Stimulated activated CD8-positive, alpha-beta memory T cell treated with anti-CD3 and anti-CD28 coated beads, Interleukin-4, amount 100 ng/mL, for 24 hours (primary cell): ENCODE data around the gene CXorf65.

Source experiments
- DNase-seq: peaks from one replicate; pipeline ENCODE4 v3.0.0-alpha.2; 2020; ENCODE audit warnings: low read depth

Gene CXorf65

GRCh38 chrX:71105628-71106027 is 912 bp downstream of the CXorf65 start:
- no peak for DNase-seq

DNA sequence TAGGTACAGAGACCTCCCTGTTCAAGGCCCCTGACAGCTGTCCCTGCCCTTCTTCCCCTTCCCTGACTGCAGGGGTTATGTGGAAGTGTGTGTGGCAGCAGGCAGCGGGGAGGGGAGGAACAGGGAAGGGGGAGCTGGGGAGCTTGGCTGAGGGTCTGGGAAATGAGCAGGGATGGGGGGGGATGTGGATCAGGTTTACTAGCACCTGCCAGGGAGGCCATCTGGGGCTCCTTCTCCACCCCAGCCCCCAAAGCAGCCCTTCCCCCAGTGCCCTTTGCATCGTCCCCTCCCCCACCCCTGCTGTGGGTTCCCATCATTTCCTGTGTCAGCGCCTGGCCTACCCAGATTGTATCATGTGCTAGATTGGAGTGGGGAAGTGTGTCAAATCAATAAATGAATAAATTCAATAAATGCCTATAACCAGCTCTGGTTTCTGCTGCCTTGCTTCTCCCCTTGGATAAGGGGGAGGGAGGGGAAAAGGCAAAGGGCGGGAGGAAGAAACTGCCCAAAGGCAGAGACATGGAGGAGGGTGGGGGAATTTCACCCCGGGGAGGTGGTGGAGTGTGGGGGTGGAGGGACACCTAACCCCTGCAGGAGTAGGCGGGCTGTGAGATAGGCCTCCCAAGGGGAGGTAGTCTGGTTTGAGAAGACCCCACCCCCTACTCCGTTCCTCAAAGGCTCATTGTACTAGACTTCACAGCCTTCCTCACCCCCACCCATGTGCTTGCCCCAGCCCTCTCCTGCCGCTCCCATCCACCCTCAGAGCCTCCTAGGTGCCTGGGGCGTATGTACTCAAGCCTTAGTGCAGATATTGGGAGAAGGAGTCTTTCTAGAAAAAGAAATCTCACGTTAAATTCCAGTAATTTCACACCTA is 3.2 kb downstream of the CXorf65 start:
- peak; percentile 46 for DNase-seq

DNA sequence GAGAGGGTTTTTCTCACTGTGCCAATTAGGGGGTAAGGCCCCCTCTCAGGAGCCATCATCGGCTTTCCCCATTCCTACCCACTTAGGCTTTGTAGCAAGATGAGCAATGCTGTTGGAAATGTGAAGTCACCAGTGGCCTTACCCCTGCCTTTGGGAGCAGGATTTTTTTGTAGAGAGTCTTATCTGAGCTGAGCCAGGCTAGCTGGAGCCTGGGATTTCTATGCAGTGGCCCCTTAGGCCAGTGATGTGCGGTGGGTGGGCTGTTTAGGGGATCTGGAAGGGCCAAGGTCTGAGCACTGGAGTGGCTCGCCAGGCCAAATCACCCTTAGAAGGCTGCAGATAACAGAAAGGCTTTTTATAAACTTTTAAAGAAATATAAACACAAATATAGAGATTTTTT is 4.2 kb downstream of the CXorf65 start:
- DNase-seq, result no peak

GRCh38 chrX:71100581-71101505 is 5.7 kb downstream of the CXorf65 start:
- no peak for DNase-seq

DNA sequence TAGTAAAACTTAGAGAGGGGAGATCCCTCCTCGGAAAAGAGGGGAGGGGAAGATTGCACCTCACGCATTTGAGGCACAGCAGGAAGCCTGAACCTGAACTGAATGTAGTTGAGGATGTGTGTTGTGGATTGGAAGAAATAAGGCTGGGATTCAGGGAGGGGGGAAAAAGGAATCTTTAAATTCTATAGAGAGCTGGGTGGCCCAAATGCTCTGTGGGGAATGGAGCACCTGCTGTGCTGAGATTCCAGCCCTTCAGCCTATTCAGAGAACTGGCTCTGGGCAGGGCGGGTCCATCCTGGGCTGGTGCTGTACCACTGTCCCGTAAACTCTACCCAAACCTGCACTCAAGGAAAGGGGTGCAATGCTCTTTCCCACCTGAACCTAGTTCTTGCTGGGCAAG is 6.8 kb downstream of the CXorf65 start:
- DNase-seq, result no peak

DNA sequence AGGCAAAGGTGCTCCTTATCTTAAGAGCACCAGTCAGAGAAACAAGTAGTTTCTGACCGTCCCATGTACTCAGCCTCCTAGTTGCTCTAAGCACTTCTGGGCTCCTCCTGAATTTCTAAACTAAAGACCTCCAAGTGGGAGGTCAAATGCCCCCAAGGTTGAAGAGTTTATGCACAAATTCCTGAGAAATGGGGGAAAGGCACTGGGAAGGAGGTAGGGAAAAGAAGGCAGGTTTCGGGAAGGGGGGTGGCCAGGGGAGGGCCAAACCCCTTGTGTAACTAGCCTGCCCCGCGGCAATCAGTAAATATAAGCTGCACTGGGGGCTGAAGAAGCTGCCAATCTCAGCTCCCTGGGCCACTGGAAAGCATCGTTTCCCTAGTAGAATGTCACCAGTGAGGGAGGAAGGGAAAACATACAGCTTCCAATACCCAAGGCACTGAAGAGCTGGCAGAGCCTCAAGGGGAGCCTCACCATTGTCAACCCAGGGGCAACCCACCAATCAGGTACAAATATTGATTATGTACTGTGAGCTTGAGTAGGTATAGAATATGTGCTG is 7.5 kb downstream of the CXorf65 start:
- no peak for DNase-seq

DNA sequence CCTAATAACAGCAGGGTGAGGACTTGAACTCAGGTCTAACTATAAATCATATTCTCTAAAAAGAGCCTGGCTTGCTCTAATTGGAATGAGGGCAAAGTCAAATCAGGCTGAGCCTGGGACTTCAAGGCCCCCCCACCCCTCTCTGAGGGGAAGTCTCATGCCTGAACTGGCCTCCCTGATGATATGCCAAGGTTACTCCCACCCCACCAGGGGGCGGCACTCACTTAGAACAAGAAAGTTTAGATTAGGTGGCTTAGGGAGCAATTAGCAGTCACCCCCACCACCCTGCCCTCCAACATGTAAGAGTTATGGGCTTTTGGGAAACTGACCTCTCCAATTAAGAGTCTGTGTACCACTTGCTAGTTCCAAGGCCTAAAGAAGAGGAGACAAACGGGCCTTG is 8.2 kb downstream of the CXorf65 start:
- peak; percentile 61 for DNase-seq

- no peak for DNase-seq
Measured at GRCh38 chrX:71096760-71097032, 9.8 kb downstream of the CXorf65 start.

DNA sequence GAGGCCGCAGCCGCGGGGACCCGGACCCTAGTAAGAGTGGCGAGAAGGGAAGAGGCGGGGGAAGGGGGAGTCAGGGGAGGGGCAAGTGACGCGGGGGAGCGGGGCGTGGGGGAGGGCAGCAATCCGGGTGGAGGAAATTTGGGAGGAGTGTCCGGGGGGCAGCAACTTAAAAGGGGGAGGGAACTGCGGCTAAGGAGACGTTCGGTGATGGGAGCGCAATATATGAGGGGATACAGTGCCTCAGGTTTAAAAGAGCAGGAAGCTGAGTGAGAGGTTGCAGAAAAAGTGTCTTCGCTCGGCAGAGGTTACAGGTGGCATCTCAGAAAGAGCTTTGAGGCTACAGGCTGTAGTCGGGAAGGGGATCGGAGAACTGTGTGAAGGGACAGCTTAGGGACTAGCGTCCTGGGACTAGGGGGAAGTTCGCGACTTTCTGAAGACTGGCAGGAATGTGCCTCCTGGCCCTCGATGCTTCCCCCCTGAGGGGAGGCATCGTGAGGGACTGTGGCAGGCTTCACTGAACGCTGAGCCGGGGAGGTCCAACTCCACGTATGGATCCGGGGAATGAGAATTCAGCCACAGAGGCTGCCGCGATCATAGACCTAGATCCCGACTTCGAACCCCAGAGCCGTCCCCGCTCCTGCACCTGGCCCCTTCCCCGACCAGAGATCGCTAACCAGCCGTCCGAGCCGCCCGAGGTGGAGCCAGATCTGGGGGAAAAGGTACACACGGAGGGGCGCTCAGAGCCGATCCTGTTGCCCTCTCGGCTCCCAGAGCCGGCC is 10.4 kb downstream of the CXorf65 start:
- DNase-seq, result no peak

- peak; percentile 84 for DNase-seq
Measured at GRCh38 chrX:71095555-71095980, 11.0 kb downstream of the CXorf65 start, which contains the start of gene FOXO4. FOXO4 (plus strand) TSS chrX:71095851; CDS start chrX:71096529, 678 bp downstream.

GRCh38 chrX:71095033-71095432 is 11.5 kb downstream of the CXorf65 start:
- DNase-seq, result no peak

DNA sequence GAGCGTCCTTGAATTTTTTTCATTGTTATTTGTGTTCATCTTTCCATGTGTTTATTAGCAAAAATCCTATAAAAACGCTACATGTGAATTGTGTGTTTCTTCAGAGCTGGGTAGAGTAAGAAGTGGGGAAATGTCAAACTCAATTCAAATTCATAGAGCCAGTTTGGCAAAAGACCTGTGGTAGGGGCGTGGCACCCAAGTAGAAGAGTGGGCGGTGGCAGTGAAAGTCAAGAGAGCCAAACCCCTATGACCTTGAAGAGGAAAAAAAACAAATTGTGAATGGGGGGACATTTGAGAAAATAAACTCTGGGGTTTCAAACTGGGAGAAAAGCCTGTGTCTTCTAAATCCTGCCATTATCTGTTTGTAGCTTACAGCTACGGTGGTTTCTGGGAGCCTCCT is 15.3 kb downstream of the CXorf65 start:
- DNase-seq, result no peak

- DNase-seq, result no peak
Measured at GRCh38 chrX:71085900-71086299, 20.6 kb downstream of the CXorf65 start.

- no peak for DNase-seq
Measured at GRCh38 chrX:71082822-71083221, 23.7 kb downstream of the CXorf65 start.

GRCh38 chrX:71082124-71082647 is 24.4 kb downstream of the CXorf65 start:
- DNase-seq, result no peak

- no peak for DNase-seq
Measured at GRCh38 chrX:71081330-71082123, 25.0 kb downstream of the CXorf65 start.

- DNase-seq, result no peak
Measured at GRCh38 chrX:71070531-71070930, 36.0 kb downstream of the CXorf65 start.

GRCh38 chrX:71068044-71068918 is 38.3 kb downstream of the CXorf65 start, which contains the start of gene SNX12:
SNX12 (minus strand) TSS chrX:71068334; CDS start chrX:71068306, 28 bp downstream.
- DNase-seq, result peak; percentile 75

DNA sequence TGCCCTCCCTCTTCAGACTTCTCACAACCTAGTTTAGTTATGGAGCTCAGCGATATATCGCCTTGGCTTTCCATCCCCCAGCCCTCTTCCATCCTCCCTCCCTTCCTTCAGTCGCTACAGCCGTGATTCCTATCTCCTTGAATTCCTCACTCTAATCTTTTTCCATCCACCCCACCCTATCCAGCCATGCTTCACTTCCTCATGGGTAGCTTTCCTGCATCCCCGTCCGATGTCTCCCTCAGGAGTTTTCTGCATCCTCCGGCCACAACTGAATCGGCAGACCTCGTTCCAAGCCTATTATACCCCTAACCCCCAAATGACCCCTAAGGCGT is 38.9 kb downstream of the CXorf65 start:
- no peak for DNase-seq

DNA sequence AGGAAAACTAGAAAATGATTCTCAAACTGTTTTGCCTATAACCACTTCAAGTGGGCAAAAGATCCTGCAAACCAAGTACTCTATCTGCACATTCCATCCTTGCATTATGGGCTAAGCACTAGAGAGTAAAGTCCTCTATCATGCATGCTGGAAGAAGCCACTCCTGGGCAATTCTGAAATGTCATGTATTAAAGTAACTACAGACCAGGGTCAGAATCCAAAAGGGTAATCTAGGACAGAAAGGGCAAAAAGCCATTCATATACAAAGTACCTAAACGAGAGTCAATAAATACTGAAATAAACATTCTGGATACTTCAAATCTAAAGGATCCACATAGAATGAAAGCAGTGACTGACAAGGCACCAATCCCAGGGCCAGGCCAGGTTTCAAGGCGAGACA is 39.5 kb downstream of the CXorf65 start:
- DNase-seq, result no peak
